Fibroblast of pulmonary artery (primary cell): ENCODE measurements around the gene DNAJB8.

Source experiments
- DNase-seq: peaks from one replicate; pipeline ENCODE4 v3.0.0-alpha.2; 2010; ENCODE audit warnings: low read depth
- H3K4me3 ChIP-seq: replicated peaks from 2 replicates; pipeline ENCODE4 v1.5.1; 2011; ENCODE audit warnings: low read depth, mild to moderate bottlenecking, control low read depth, low read length, moderate library complexity
- TF ChIP-seq, protein P1 (sequence below): IDR thresholded peaks from 2 replicates; pipeline ENCODE4 v1.5.1; 2011; ENCODE audit warnings: mild to moderate bottlenecking, control low read depth, low read length, inconsistent platforms; ENCODE audit errors: missing control alignments

Gene DNAJB8

GRCh38 chr3:128446821-128447220 lies 19.9 kb downstream of the DNAJB8 start:
- TF ChIP-seq, protein P1, sequence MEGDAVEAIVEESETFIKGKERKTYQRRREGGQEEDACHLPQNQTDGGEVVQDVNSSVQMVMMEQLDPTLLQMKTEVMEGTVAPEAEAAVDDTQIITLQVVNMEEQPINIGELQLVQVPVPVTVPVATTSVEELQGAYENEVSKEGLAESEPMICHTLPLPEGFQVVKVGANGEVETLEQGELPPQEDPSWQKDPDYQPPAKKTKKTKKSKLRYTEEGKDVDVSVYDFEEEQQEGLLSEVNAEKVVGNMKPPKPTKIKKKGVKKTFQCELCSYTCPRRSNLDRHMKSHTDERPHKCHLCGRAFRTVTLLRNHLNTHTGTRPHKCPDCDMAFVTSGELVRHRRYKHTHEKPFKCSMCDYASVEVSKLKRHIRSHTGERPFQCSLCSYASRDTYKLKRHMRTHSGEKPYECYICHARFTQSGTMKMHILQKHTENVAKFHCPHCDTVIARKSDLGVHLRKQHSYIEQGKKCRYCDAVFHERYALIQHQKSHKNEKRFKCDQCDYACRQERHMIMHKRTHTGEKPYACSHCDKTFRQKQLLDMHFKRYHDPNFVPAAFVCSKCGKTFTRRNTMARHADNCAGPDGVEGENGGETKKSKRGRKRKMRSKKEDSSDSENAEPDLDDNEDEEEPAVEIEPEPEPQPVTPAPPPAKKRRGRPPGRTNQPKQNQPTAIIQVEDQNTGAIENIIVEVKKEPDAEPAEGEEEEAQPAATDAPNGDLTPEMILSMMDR = no peak
- no peak overlapping the region for H3K4me3 ChIP-seq
- DNase-seq = no peak

GRCh38 chr3:128445357-128445756 lies 21.3 kb downstream of the DNAJB8 start:
- H3K4me3 ChIP-seq = no peak overlapping the region
- DNase-seq = no peak
- TF ChIP-seq, protein P1 = no peak

- H3K4me3 ChIP-seq = no peak overlapping the region
- TF ChIP-seq, protein P1 = no peak
- no peak for DNase-seq
These were observed 22.9 kb downstream of the DNAJB8 start for GRCh38 chr3:128443771-128444170.

DNA sequence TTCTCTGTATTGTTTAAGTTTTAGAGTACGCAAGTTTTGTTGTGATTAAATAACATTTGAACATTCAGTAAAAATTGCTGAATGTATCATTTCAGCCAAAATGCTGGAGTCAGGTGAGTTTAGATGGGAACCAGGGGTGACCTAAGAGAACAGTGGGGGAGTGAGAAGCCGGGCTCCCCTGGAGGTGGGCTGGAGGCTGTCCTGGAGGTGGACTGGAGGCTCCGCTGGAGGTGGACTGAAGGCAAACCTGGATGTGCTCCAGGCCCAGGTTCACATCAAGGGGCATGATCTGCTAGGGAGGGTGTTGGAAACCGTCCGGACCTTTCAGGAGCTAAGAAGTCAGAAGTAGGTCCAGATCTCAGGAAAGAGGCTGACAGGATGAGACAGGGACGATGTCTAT lies 23.7 kb downstream of the DNAJB8 start:
- H3K4me3 ChIP-seq = no peak overlapping the region
- TF ChIP-seq, protein P1 = no peak
- no peak for DNase-seq

DNA sequence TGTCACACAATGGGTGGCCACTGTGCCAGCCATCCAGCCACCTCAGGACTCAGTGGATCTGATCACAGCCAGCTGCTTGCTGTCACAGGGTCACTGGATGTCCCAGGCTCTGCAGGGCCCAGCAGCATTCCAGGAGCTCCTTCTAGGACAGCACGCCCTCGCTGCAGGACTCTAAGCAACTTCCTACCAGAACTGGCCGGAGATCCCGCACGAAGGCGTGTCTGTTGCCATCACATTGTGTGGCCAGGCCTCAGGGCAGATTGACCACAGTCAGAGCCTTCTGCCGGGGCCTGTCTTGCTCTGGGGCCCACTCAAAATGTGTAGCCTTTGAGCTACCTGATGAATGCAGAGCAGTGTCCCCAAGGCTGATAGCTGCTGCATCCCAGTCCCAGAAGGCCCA lies 24.6 kb downstream of the DNAJB8 start:
- TF ChIP-seq, protein P1 = no peak

GRCh38 chr3:128439226-128439625 lies 27.5 kb downstream of the DNAJB8 start:
- TF ChIP-seq, protein P1 = no peak

More for the DNA sequence above, 24.6 kb downstream of the DNAJB8 start:
- no peak overlapping the region for H3K4me3 ChIP-seq
- no peak for DNase-seq

DNA sequence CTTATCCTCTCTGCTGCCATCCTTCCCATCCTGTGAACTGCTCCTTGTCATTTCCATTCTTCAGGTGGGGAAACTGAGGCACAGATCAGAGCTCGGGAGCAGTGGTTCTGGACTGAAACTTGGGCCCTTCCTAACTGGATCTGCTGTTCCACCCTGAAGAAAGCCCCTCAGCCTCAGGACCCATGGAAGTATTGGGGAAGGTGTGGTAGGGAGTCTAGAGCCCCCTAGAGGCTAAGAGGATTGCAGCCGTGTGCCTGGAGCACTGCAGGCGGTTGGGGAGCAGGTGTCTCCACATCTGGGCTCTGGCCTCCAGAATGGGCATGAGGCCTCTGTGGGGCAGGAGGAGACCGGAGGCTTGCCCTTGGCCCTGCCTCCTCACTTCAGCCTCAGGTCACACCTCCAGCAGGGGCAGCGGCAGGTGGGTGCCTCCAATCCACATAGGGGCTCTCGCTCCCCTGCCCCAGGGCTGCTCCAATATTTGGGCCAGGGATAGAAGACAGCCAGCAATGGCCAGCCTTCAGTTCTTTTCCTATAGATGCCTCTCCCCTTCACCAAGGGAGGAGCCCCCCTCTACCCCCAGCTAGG lies 28.1 kb downstream of the DNAJB8 start:
- H3K4me3 ChIP-seq = no peak overlapping the region
- TF ChIP-seq, protein P1 = peak; percentile 43

More at GRCh38 chr3:128439226-128439625, 27.5 kb downstream of the DNAJB8 start:
- H3K4me3 ChIP-seq = no peak overlapping the region
- DNase-seq = peak; percentile 23

More for the DNA sequence above, 28.1 kb downstream of the DNAJB8 start:
- DNase-seq = no peak
